HEK293 (cell line): ENCODE measurements around the gene SNRPD2.

Source experiments
- CTCF ChIP-seq: fragments of 450-650 bp; formaldehyde crosslinking; IDR thresholded peaks from 2 replicates; pipeline ENCODE4 v1.5.1; 2016; ENCODE audit warnings: missing biosample characterization, missing genetic modification characterization
- YY1 ChIP-seq: fragments of 450-650 bp; formaldehyde crosslinking; IDR thresholded peaks from 2 replicates; pipeline ENCODE4 v1.5.1; 2018; ENCODE audit warnings: missing biosample characterization, missing genetic modification characterization
- ZBTB49 ChIP-seq: fragments of 450-650 bp; formaldehyde crosslinking; IDR thresholded peaks from 2 replicates; pipeline ENCODE4 v1.5.1; 2016; ENCODE audit warnings: missing biosample characterization, missing genetic modification characterization, low read depth
- ZNF518A ChIP-seq: fragments of 450-650 bp; formaldehyde crosslinking; conservative IDR thresholded peaks from 2 replicates; pipeline ENCODE4 v1.5.1; 2016; ENCODE audit warnings: low read depth, missing biosample characterization, missing genetic modification characterization
- ZNF660 ChIP-seq: fragments of 450-650 bp; IDR thresholded peaks from 2 replicates; pipeline ENCODE4 v1.5.1; 2018; ENCODE audit warnings: missing biosample characterization, mild to moderate bottlenecking, missing genetic modification characterization
- ZNF776 ChIP-seq: fragments of 450-650 bp; formaldehyde crosslinking; IDR thresholded peaks from 2 replicates; pipeline ENCODE4 v1.5.0; 2017; ENCODE audit warnings: missing biosample characterization, missing genetic modification characterization, borderline replicate concordance

GRCh38 chr19:45645068-45645630, 46.6 kb downstream of the SNRPD2 start:
- TF ChIP-seq ZNF776 (tag by site-specific recombination) = no peak
- TF ChIP-seq ZNF518A (tag by site-specific recombination) = no peak
- TF ChIP-seq CTCF (tag by site-specific recombination) = no peak
- TF ChIP-seq YY1 (tag by site-specific recombination) = no peak
- TF ChIP-seq ZNF660 (tag by site-specific recombination) = no peak
- TF ChIP-seq ZBTB49 (tag by site-specific recombination) = no peak
